ENCODE results near the gene ZNF862.

- TF ChIP-seq CTCF (IDR thresholded peaks at IDR 0.05) (no peak), POLR2A (IDR thresholded peaks at IDR 0.05) (no peak)
These were observed 26.2 kb upstream of the ZNF862 start for GRCh38 chr7:149811831-149812490.

All from Peyer's patch (tissue), 4 donors.